Fibroblast of pulmonary artery (primary cell): ENCODE data around the gene LSAMP.

Experiments used
- DNase-seq: peaks from one replicate; pipeline ENCODE4 v3.0.0-alpha.2; 2010; ENCODE audit warnings: low read depth
- H3K4me3 ChIP-seq: replicated peaks from 2 replicates; pipeline ENCODE4 v1.5.1; 2011; ENCODE audit warnings: low read depth, mild to moderate bottlenecking, control low read depth, low read length, moderate library complexity
- CTCF ChIP-seq: IDR thresholded peaks from 2 replicates; pipeline ENCODE4 v1.5.1; 2011; ENCODE audit warnings: mild to moderate bottlenecking, control low read depth, low read length, inconsistent platforms; ENCODE audit errors: missing control alignments

LSAMP gene

DNA sequence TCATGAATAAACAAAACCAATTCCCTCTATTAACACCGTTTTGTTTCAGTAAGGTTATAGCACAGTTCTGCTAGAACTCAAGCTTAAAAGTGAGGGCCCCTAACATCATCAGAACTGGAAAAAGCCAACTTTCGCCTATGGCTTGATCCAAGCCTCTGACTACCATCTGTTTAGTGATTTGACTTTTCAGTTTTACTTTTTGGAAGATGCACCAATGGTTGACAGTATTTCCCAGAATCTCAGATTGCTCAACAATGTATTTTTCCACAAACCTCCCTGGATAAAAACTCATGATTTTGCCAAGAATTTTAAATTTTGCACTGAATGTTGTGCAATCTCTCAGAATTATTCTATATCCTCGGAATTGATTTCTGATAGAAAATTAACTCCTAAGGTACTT lies 190.7 kb downstream of the LSAMP start:
- peak; percentile 75 for DNase-seq
- no peak for TF ChIP-seq CTCF
- no peak overlapping the region for H3K4me3 ChIP-seq

- TF ChIP-seq CTCF, result no peak
- no peak for DNase-seq
- H3K4me3 ChIP-seq, result no peak overlapping the region
Observed at GRCh38 chr3:116253511-116253910, 191.8 kb downstream of the LSAMP start.

- TF ChIP-seq CTCF, result no peak
- DNase-seq, result no peak
- no peak overlapping the region for H3K4me3 ChIP-seq
Observed at GRCh38 chr3:116247605-116248004, 197.7 kb downstream of the LSAMP start.

- no peak overlapping the region for H3K4me3 ChIP-seq
- TF ChIP-seq CTCF, result no peak
- no peak for DNase-seq
Observed at GRCh38 chr3:116246406-116246980, 198.8 kb downstream of the LSAMP start.

DNA sequence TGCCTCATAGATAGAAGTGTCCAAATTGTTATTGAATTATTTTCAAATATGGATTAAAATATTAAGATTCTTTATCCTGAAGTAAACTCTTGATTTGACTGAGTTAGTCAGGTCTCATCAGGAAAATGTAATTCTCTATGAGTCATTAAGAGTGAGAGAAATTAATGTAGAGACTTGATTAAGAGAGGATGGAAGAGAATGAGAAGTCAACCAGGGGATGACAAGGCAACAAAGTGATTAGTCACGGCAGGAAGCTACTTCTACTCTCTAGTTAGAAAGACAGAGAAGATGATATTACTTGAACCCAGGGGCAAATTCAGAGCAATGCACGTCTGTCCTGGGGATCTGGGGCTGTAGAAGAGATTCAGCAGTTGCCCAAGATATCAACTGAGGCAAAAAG lies 202.5 kb downstream of the LSAMP start:
- TF ChIP-seq CTCF, result no peak
- DNase-seq, result no peak
- no peak overlapping the region for H3K4me3 ChIP-seq

DNA sequence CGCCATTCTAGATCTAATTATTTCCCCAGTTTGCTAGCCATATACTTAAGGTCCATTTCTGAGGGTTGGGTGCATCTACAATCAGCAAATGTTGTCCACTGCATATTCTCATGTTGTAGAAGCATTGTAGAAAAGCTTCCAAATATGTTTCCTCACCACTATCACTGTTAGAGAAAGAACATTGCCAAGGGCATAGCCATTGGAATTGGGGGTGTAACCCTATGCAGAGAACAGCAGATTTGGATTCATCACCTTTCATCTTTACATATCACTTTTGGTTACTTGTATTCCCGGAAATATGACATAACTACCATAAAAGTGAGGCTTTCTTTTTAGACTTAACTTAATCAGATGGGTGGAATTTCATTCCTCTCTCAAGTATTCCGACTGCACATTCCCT lies 203.6 kb downstream of the LSAMP start:
- no peak for TF ChIP-seq CTCF
- DNase-seq, result no peak
- no peak overlapping the region for H3K4me3 ChIP-seq

DNA sequence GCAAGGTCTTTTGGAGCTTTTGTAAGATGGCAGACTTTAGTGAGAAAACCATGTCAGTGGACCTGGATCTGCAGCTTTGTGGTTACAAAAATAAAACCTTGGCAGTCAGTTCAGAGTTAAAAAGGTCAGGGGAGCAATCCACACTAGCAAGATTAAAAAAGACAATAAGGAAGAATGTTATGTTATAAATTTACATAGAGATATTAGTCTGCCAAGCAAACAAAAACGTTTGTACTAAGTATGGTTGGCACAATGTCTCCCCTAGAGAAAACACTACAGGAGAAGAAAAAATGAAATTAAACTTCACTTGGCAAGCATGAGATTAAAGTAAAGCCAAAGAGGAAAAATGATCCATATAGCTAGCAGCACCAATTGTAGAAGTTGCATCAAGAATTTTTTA lies 205.0 kb downstream of the LSAMP start:
- H3K4me3 ChIP-seq, result no peak overlapping the region
- no peak for DNase-seq
- no peak for TF ChIP-seq CTCF
